Stimulated activated CD8-positive, alpha-beta memory T cell treated with anti-CD3 and anti-CD28 coated beads, Interleukin-12 subunit alpha, Interleukin-12 subunit beta, amount 100 ng/mL, for 24 hours (primary cell): ENCODE results near the gene DLD.
"Not testable (repeated sequence)": the region's sequence is repeated elsewhere in the genome, so short reads cannot be mapped to it uniquely, and the experiment has no call there.

Experiments
- DNase-seq: peaks from one replicate; pipeline ENCODE4 v3.0.0-alpha.2; 2020; ENCODE audit errors: extremely low read depth

DLD gene

DNA sequence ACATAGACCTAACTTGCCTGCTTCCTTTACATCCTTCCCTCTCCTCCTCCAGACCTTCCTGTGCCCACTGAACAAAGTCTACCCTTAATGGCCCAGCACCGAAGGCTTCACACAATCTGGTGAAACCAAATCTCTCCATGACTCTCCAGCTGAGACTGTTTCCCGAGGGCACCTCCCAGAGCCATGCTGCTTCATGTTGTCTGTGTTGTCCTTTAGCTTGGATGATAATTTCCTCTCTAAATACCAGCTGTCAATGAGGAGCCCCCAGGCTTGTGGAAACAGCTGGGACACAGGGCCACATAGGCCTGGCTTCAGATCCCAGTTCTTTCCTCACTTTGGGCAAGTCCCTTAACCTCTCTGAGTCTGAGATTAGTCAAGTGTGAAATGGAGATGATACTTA is 54.3 kb downstream of the DLD start:
- no peak for DNase-seq

DNA sequence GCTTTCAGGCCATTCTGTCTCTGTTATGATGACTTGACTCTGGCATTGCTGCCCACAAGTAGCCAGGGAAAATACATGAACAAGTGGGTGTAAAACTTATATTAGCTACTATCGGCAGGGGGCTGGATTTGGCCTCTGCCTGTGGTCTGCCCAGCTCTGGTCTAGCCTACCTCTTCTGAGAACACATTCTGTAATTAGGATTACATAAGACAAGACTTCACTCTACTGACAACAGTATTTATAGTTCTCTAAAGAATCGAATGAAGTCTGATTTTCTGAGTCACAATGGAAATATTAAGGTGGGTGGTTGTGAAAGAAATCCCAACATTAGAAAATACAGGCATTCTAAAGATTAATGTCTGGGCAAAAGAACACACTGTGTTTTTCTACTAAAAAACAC is 55.5 kb downstream of the DLD start:
- no peak for DNase-seq

DNA sequence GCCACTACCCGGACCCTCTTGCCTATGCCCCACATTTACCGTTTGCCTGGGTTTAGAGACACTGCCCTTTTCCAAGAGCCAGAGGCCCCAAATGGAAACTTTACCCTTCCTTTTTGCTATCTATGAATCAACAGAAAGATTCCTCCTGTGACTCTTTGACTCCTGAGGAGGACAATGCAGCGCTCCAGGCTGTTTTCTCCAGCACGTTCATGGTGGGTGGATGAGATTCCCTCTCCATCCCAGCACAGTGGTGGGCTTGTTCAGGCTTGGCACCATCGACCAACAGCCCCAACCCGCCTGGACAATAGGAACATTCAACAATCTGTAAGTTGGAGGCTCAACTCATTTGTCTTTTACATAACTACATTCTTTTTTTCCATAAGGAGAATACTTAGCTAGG is 55.9 kb downstream of the DLD start:
- DNase-seq: no peak

DNA sequence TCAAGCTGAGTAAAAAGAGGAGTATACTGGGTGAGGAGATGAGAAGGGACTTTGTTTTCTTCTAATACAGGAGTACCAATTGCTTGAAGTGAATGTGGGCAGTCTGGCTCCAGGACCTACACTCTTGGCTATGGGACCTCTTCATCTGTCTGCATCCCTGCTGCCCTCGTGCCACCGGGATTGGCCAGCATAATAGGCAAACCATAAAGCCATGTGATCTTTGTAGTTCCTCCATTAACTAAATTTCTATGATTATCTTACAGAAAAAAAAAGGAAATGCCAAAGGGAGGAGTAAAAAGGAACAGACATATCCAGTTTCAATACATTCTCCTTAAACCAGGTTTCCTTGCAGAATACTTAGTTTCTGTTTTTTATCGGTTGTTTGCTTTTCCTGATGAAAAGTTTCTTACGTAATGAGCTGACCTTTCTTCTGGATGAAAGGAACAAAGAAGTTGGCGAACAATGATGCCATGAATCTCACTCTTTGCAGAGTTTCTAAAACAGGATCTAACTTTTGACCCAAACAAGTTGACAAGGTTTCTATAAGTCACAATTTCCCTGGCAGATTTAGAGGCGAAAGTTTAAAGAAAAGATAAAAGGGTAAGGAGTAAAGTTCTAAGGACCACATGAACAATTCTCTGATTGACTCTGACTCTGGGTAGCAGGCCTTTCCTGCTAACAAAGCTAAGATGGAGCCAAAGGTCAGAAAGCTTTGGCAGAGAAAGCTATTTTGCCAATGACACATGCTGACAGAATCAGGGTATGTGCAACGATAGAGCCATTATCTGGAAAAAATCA is 57.9 kb downstream of the DLD start:
- DNase-seq: no peak

DNA sequence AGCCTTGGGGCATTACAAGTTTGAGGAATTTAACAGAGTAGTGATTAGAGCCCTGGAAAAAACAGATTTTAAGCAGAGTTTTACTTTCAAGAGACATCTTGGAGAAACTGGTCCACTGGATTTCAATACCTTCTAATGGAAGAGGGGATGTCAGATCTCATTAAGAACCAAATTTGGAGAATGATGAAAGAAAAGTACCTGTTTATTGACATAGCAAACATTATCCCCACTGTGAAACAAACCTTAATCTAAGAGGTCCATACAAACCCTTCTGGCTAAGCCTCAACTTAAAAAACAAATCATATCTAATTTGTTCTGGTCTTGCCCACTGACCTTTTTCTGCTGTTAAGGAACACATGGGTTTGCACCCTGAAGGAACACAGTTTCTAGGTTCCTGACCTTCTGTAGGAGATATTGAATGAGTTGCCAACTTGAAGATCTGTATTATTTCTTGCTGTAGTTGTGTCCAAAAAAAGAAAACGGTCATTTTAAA is 58.5 kb downstream of the DLD start:
- DNase-seq: no peak

- DNase-seq: no peak
These were observed 60.3 kb downstream of the DLD start for GRCh38 chr7:107951172-107951787.

DNA sequence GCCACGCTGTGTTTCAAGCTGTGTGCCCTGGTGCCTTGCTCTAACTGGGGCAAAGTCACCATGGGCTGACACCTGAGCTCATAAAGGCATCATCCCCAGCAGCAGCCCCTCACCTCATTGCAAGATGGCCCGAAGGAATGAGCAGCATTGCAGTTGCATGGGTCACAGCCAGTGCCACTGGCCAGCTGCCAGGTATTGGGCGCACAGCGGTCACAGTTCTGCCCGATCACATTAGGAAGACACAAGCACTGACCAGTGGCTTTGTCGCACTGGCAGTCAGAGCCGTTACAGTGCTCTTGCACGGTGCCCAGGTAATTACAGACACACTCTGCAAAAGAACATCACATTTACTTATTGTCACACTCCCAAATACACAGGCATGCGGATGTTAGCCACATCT is 60.9 kb downstream of the DLD start:
- DNase-seq: no peak

- DNase-seq: no peak
These were observed 62.4 kb downstream of the DLD start for GRCh38 chr7:107953265-107953923.

- DNase-seq: no peak
These were observed 62.9 kb downstream of the DLD start for GRCh38 chr7:107953924-107954303.

- no peak for DNase-seq
These were observed 64.4 kb downstream of the DLD start for GRCh38 chr7:107955394-107955793.

- not testable (repeated sequence) for DNase-seq
These were observed 66.0 kb downstream of the DLD start for GRCh38 chr7:107956950-107957349.

DNA sequence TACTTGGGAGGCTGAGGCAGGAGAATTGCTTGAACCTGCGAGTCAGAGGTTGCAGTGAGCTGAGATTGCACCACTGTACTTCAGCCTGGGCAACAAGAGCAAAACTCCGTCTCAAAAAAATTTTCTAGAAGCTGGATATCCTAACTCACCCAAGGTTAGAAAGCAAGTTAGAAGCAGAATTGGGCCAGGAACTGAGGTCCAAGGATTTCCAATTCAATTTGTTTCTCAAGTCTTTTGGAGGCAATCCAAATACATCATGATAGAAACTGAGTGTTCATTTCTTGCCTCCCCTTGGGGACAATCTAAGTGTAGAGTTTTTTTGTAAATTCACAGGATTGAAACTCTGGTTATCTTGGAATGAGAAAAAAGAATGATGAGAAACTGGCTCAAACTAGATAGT is 66.5 kb downstream of the DLD start:
- no peak for DNase-seq

GRCh38 chr7:107958764-107959526 is 68.0 kb downstream of the DLD start:
- DNase-seq: no peak

DNA sequence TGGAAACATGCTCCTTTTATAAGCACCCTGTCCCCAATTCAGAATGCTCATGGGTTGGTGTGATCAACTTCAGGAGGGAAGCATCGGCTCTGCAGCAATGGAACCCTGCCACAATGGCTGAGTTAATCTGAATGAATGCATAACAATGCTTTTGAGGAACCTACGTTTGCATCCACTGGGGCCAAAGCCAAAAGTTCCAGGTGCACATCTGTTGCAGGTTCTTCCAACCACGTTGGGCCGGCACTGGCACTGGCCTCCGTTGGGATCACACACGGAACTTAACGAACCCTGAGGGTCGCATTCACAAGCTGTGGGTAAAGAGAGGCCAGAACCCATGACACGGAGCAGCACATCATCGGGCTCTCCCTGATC is 68.5 kb downstream of the DLD start:
- DNase-seq: no peak

DNA sequence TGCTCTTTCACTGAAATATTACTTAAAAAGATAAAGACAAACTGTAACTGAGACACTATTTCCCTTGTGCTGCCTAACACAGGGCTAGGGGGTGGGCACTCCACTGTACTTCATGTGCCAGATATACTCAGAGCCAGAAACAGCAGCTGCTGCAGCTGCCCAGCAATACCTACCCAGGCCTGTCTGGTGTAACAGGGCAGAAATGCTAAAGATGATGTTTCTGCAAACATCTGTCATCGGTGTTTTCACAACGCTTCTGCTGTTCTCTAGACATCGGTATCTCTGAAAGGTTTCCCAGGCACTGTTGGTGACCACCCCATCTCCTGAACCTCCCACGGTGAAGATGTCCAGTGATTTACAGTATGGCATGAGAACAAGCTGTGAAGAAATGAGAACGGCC is 69.3 kb downstream of the DLD start:
- no peak for DNase-seq

- DNase-seq: no peak
These were observed 70.4 kb downstream of the DLD start for GRCh38 chr7:107961405-107961804.

DNA sequence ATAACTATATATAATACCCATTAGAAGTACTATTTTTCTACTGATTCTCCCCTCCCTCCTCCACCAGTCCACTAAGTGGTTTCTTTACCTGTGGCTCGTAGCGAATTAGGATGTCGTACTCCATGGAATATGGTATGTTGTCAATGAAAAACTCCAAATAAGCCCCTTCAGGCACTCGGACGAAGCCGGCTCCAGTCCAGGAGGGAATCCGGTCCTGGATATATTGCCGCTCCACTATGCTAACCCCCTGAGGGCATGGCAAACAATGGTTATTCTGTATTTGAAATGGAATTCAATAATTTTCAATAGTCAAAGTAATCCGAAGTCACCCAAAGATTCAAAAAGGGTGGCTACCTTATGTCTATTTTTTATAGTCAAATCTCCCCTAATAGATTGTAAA is 71.8 kb downstream of the DLD start:
- DNase-seq: no peak

DNA sequence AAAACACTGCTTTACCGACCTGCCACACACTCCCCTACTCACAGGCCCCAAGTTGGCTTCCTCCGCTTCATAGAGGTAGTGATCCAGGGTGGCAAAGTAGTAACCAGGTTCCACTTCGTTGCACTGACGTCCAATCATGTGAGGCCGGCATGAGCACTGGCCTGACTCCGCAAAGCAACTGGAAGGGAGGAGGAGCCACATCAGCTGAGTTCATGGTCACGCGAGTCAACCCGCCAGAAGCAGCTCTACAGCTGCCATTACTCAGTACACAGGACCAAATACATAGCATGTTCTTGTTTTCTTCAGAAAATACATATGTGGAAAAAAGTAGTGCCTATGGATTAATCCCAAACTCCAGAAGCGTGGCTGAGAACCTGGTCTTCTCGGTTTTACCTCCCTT is 73.5 kb downstream of the DLD start:
- no peak for DNase-seq

GRCh38 chr7:107966711-107967110 is 75.7 kb downstream of the DLD start:
- DNase-seq: no peak

DNA sequence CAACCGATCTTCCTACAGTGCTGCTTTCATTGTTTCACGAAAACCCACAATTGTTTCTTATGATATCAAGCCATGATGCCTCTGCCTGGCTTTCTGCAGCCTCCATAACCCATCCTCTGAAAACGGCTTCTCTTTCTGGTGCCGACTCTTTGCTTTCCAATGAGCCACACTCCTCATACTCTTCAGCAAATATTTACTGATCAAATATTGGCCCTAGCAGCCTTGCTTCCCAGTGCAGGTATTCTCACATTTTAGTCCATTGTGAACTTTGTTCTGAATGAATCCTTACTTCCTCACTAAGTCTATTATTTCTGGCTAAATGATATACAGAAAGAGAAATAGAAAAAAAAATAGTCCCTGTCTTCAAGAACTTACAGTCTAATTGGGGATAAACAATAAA is 76.4 kb downstream of the DLD start:
- DNase-seq: no peak

DNA sequence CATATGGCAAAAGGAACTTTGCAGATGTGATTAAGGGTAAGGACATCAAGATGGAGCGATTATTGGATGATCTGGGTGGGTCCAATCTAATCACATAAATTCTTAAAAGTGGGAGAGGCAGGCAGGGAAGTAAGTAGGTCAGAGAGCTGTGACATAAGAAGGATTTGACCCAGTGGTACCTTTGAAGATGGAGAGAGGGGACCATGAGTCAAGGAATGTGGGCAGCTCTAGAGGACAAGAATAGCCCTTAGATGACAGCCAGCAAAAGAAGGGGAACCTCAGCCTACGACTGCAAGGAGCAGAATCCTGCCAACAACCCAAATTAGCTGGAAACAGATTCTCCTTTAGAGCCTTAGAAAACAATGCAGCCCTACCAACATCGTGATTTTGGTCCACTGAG is 77.5 kb downstream of the DLD start:
- no peak for DNase-seq

DNA sequence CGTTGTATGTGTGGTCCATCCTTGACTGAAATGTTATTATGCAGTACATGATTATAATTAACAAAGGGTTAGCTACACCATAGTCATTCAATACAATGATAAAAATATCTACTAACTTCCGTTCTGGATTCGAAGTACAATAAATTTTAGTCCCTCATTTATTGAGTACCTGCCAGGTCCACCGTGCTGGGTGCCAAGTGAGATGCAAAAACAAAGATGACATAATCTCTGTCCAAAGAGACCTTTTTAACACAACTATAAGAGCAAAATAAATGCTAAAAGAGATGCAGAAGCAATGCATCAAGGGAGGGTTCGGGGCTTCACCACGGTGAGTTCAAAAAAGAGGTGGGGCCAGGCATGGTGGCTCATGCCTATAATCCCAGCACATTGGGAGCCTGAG is 78.9 kb downstream of the DLD start:
- no peak for DNase-seq
